Urothelium cell line (cell line): ENCODE data around the gene SMIM10L2A.
"Not testable (repeated sequence)": the region's sequence is repeated elsewhere in the genome, so short reads cannot be mapped to it uniquely, and the experiment has no call there.

ENCODE experiments used
- DNase-seq: peaks from one replicate; pipeline ENCODE4 v3.0.0; 2011; ENCODE audit warnings: low spot score, mixed read lengths
- FAIRE-seq: peaks from 2 replicates; lab custom pipeline; 2011; peaks lifted over from hg19 to GRCh38; lab: Jason Lieb, UNC

The SMIM10L2A gene

DNA sequence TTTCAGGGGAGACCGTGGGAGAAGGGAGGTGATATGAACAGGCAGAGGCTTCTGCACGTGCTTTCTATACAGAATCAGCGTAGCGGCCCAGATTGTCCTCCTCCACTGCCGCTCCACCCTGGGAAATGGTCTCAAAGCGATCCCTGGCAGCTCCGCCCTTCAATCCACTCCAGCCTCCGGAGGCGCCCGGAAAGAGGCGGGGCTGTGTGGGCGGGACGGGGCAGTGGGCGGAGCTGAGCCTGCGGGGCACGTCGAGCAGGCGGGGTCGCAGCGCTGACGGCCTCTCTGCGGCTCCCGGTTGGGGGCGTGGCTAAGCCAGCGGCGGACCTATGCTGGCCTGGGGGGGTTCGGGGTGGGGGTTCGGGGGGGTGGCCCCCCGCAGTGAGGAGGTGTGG is 210 bp upstream of the SMIM10L2A start:
- no peak for FAIRE-seq
- DNase-seq: peak; percentile 73

DNA sequence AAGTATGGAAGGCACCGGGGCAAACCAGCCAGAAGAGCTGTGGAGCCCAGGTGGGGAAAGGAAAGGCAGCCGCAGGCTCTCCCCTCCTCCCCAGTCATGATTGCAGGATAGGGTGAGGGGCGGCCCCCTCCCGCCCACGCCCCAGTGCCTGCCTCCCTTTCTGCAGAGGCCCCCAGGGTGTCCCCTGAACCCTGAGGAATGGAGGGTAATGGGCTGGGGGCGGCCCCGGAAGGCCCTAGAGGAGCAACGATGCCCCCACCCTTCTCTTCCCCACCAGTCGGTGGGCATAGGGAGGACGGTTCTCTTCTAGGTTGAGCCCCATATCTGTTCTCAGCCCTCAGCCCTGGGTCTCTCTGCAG is 1.0 kb downstream of the SMIM10L2A start:
- not testable (repeated sequence) for DNase-seq, FAIRE-seq

GRCh38 chrX:135423173-135423864 is 1.6 kb downstream of the SMIM10L2A start:
- DNase-seq, FAIRE-seq: not testable (repeated sequence)

- no peak for FAIRE-seq
- DNase-seq: no peak
Observed at GRCh38 chrX:135424469-135424868, 2.7 kb downstream of the SMIM10L2A start.

- FAIRE-seq (no peak), DNase-seq (no peak)
Observed at GRCh38 chrX:135425026-135425965, 3.6 kb downstream of the SMIM10L2A start.

DNA sequence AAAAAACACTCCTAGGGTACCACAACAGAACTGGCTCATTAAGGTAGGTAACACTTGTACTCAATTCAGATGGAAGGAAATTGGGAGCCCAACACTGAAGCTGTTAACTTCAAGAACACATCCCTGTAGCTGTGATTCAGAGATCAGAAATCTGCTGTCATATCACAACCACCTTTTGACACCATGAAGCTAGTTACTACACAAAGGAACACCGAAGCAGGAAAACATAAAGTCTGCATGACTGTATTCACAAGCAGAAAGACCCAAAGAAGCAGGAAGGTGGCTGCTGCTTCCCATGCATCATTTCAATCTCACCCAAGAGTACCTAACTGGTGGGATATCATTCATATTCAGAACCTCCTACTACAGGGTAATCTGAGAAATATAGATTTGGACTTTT is 7.7 kb downstream of the SMIM10L2A start:
- DNase-seq (no peak), FAIRE-seq (no peak)

DNA sequence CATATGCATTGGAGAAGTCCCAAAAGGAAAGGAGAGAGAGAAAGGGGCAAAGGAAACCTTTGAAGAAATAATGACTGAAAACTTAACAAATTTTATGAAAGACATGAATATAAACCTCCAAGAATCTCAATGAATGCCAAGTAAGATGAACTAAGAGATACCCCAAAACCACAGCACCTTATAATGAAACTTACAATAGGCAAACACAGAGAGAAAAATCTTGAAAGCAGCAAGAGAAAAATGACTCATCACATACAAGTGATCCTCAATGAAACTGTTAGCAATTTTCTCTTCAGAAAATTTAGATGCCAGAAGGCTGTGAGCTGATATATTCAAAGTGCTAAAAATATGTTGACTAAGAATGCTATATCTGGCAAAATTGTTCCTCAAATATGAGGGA is 10.1 kb downstream of the SMIM10L2A start:
- FAIRE-seq (no peak), DNase-seq (no peak)

DNA sequence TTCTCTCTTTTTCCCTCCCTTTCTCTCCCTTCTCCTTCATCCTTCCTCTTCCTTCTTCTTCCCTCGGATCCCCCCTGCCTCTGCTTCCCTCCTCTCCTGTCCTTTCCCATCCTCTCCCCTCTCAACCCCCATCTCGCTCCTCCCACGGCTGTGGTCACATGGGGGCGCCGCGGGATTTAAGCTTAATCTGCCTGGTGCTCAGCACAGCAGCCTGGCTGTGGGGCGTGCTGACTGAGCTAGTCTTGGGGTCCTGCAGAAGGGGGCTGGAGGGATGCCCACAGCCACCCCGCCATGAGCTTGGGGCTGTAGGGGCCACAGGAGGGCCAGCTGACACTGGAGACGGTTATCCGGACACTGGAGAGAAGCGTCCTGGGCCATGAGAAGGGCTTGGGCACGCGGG is 10.7 kb downstream of the SMIM10L2A start:
- FAIRE-seq (no peak), DNase-seq (no peak)

DNA sequence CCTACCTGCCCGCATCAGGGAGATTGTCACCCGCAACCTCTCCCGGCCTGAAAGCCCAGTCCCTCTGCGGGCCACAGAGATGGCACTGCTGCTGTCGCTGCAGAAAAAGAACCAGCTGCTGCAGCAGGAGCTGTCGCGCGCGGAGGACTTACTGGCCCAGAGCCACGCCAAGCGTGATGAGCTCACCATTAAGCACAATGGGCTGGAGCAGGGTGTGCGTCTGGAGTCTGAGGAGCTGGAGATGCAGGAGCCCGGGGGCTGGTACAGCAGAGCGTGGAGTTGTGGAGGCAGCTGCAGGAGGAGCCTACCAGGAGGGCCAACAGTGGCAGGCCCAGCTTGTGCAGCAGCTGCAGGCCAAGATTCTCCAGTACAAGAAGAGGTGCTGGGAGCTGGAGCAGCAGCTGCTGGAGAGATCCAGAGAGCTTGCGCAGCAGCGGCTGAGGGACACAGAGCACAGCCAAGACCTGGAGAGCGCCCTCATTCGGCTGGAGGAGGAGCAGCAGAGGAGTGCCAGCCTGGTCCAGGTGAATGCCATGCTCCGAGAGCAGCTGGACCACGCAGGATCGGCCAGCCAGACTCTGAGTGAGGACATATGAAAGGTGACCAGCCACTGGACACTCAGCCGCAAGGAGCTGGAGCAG is 11.3 kb downstream of the SMIM10L2A start:
- FAIRE-seq (no peak), DNase-seq (no peak)

DNA sequence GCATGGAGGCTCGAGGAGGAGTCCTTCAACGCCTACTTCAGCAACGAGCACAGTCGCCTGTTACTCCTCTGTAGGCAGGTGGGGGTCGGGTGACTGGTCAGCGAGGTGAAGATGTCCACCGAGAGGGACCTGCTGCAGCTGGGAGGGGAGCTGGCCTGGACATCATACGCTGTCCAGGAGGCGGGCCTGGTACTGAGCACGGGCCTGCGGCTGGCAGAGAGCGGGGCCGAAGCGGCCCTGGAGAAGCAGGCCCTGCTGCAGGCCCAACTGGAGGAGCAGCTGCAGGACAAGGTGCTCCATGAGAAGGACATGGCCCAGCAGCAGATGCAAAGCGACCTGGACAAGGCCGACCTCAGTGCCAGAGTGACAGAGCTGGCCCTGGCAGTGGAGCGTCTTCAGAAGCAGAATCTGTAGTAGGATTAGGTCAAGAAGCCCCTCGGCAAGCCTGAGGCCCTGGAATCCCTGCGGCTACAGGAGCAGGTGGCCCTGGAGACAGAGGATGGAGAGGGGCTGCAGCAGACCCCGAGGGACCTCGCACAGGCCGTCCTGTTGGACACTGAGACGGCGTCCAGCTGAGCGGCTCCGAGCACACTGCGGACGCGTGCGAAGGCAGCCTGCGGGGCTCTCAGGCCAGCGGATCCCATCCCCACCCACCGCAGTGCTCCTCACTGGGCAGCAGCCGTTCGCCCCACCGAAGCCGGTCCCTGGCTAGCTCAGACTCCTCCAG is 11.9 kb downstream of the SMIM10L2A start:
- DNase-seq: no peak
- FAIRE-seq: no peak

DNA sequence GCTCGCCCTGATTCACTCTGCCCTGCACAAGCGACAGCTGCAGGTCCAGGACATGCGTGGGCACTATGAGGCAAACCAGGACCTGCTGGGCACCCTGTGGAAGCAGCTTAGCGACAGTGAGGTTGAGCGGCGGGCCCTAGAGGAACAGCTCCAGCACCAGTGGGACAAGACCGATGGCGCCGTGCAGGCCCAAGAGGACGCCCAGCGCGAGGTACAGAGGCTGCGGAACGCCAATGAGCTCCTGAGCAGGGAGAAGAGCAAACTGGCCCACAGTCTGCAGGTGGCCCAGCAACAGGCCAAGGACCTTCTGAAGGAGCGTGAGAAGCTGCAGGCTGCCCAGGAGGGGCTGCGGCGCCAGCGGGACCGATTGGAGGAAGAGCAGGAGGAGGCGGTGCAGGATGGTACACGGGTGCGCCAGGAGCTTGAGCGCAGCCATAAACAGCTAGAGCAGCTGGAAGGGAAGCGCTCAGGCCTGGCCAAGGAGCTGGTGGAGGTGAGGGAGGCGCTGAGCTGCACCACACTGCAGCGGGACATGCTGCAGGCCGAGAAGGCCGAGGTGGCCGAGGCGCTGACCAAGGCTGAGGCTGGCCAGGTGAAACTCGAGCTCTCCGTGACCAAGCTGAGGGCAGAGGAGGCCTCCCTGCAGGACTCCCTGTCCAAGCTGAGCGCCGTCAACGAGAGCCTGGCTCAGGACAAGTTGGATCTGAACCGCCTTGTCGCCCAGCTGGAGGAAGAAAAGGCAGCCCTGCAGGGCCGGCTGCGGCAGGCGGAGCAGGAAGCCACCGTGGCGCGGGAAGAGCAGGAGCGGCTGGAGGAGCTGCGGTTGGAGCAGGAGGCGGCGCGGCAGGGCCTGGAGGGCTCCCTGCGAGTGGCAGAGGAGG is 12.8 kb downstream of the SMIM10L2A start:
- no peak for DNase-seq
- FAIRE-seq: no peak

DNA sequence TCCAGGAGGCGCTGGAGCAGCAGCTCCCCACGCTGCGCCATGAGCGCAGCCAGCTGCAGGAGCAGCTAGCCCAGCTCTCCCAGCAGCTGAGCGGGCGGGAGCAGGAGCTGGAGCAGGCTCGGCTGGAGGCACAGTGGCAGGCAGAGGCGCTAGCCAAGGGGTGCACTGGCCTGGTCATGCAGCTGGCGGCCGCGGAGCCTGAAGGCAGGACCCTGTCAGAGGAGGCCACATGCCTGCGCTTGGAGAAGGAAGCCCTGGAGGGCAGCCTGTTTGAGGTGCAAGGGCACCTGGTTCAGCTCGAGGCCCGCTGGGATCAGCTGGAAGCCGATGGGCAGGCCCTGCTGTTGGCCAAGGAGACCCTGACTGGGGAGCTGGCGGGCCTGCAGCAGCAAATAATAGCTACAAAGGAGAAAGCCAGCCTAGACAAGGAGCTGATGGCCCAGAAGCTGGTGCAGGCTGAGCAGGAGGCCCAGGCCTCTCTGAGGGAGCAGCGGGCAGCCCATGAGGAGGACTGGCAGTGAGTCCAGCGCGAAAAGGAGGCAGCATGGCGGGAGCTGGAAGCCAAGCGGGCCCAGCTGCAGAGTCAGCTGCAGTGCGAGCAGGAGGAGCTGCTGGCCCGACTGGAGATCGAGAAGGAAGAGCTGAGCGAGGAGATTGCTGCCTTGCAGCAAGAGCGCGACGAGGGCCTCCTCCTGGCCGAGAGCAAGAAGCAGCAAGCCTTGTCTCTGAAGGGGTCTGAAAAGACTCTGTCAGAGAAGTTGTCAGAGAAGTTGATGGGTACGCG is 13.6 kb downstream of the SMIM10L2A start:
- no peak for FAIRE-seq

GRCh38 chrX:135435933-135436332 is 14.2 kb downstream of the SMIM10L2A start:
- FAIRE-seq: no peak

More for the DNA sequence above, 13.6 kb downstream of the SMIM10L2A start:
- no peak for DNase-seq

GRCh38 chrX:135436456-135436855 is 14.7 kb downstream of the SMIM10L2A start:
- DNase-seq: no peak
- no peak for FAIRE-seq

More at GRCh38 chrX:135435933-135436332, 14.2 kb downstream of the SMIM10L2A start:
- DNase-seq: no peak

GRCh38 chrX:135436966-135437866 is 15.5 kb downstream of the SMIM10L2A start:
- FAIRE-seq: no peak
- DNase-seq: no peak

DNA sequence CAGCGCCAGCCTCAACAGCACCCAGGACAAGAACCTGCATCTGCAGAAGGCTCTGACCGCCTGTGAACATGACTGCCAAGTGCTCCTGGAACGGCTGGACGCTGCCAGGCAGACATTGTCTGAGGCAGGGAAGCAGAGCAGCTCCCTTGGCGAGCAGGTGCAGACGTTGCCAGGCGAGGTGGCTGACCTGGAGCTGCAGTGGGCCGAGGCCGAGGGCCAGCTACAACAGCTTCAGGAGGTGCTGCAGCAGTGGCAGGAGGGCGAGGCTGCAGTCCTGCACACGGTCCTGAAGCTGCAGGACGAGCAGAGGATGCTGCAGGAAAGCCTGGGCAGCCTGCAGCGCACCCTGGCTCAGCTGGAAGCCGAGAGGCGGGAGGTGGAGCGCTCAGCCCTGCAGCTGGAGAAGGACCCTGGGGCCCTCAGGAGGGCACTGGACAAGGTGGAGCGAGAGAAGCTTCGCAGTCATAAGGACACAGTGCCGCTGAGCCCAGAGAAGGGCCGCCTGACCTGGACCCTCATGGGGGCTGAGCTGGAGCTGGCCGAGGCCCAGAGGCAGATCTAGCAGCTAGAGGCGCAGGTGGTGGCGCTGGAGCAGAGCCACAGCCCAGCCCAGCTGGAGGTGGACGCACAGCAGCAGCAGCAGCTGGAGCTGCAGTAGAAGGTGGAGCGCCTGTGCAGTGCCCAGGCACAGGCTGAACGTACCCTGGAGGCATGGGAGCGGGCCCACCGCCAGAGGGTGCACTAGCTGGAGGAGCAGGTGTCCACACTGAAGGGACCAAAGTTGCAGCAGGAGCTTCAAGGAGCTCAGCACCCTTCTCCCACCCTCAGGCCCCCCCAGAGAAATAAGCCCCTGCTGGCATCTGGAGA is 16.4 kb downstream of the SMIM10L2A start:
- DNase-seq: no peak
- FAIRE-seq: no peak

DNA sequence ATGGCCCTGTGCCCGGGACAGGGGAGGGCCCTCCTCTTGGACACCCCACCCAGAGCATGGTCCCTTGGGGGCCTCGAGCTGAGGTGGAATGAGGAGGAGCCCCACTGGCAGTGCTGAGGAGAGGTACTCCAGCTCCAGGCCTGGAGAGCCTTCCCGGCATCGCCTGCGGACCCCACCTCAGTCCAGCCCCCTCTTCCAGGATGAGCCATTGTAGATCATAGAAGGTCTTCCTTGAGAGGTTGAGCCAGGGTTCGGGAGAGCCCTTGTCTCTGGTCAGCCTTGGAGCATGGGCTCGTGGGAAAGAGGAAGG is 16.9 kb downstream of the SMIM10L2A start:
- no peak for FAIRE-seq
- DNase-seq: no peak
